OCI-LY3 (cell line): ENCODE results near the gene AP5B1.
A peak's percentile ranks its signal among the peaks of the same experiment; 100 is the strongest.

Source experiments
- H2AFZ ChIP-seq: fragments of 200-600, 300-600 bp; shearing (Covaris generic); 2 replicates; pipeline ENCODE4 v1.6.0; 2014; ENCODE audit warnings: antibody characterized with exemption, low read depth, low read length
- H3K27ac ChIP-seq: fragments of 200-600, 300-600 bp; sonication (generic); 2 replicates; pipeline ENCODE4 v1.5.1; 2014; ENCODE audit warnings: mild to moderate bottlenecking, low read length, moderate library complexity, mixed read lengths
- H3K27me3 ChIP-seq: fragments of 200-600, 300-600 bp; sonication (generic); 2 replicates; pipeline ENCODE4 v1.6.1; 2014; ENCODE audit warnings: low read depth, low read length, mixed read lengths
- H3K36me3 ChIP-seq: fragments of 200-600, 300-600 bp; sonication (generic); replicated peaks from 2 replicates; pipeline ENCODE3; 2014; ENCODE audit warnings: low read depth, low read length, mixed read lengths
- H3K4me1 ChIP-seq: fragments of 300-600, 200-600 bp; sonication (generic); 2 replicates; pipeline ENCODE4 v1.6.1; 2014; ENCODE audit warnings: low read length, mixed read lengths
- H3K4me2 ChIP-seq: fragments of 200-600, 300-600 bp; sonication (generic); 2 replicates; pipeline ENCODE4 v1.6.1; 2014; ENCODE audit warnings: low read length, mixed read lengths
- H3K4me3 ChIP-seq: fragments of 300-600, 200-600 bp; sonication (generic); 2 replicates; pipeline ENCODE4 v1.5.1; 2014; ENCODE audit warnings: antibody characterized with exemption, mild to moderate bottlenecking, low read length, moderate library complexity
- H3K79me2 ChIP-seq: fragments of 300-600, 200-600 bp; shearing (Covaris generic); 2 replicates; pipeline ENCODE4 v1.6.1; 2014; ENCODE audit warnings: mild to moderate bottlenecking, low read length, mixed read lengths
- H3K9ac ChIP-seq: fragments of 300-600, 200-600 bp; shearing (Covaris generic); 2 replicates; pipeline ENCODE4 v1.6.0; 2014; ENCODE audit warnings: mild to moderate bottlenecking, low read length, moderate library complexity
- H3K9me3 ChIP-seq: fragments of 200-600, 300-600 bp; shearing (Covaris generic); 2 replicates; pipeline ENCODE4 v1.6.1; 2014; ENCODE audit warnings: low read length, mixed read lengths; ENCODE audit not compliant: insufficient read depth
- H4K20me1 ChIP-seq: fragments of 200-600, 300-600 bp; sonication (generic); 2 replicates; pipeline ENCODE4 v1.6.1; 2016; ENCODE audit warnings: low read length, mixed read lengths; ENCODE audit not compliant: insufficient read depth
- CTCF ChIP-seq: fragments of 200-600, 300-600 bp; sonication (generic); IDR thresholded peaks from 2 replicates; pipeline ENCODE4 v1.5.1; 2014; ENCODE audit warnings: antibody characterized with exemption, low read length, low read depth
- EZH2phosphoT487 ChIP-seq: fragments of 200-600 bp; shearing (Covaris generic); IDR thresholded peaks from 2 replicates; pipeline ENCODE4 v1.6.1; 2018; ENCODE audit warnings: antibody characterized with exemption, mixed run types, low read depth

Gene AP5B1

GRCh38 chr11:65786008-65786785 lies 5.4 kb upstream of the AP5B1 start:
- Histone ChIP-seq H3K9me3 (no peaks in the 10 kb centered on the region), H3K9ac (no peak overlapping the region), H4K20me1 (no peaks in the 10 kb centered on the region), H3K27me3 (no peaks in the 10 kb centered on the region), H3K4me3 (no peak overlapping the region), H3K4me1 (peaks cover 21% of the 10 kb centered on the region), H3K4me2 (no peak overlapping the region), H3K79me2 (no peaks in the 10 kb centered on the region), H3K27ac (no peak overlapping the region), H3K36me3 (no peaks in the 10 kb centered on the region), H2AFZ (no peak overlapping the region)
- TF ChIP-seq CTCF (no peak), EZH2phosphoT487 (no peak)

- Histone ChIP-seq H3K27me3 (no peaks in the 10 kb centered on the region), H3K36me3 (no peaks in the 10 kb centered on the region), H3K4me1 (peaks cover 19% of the 10 kb centered on the region), H3K9me3 (no peaks in the 10 kb centered on the region), H3K79me2 (peaks cover 1% of the 10 kb centered on the region; the same call in 1 of the 2 replicates), H4K20me1 (no peaks in the 10 kb centered on the region), H3K27ac (no peak overlapping the region), H3K9ac (no peak overlapping the region), H3K4me3 (no peak overlapping the region), H3K4me2 (no peak overlapping the region), H2AFZ (no peak overlapping the region)
- TF ChIP-seq CTCF (no peak), EZH2phosphoT487 (no peak)
These were observed 4.7 kb upstream of the AP5B1 start for GRCh38 chr11:65785319-65786007.

- Histone ChIP-seq H2AFZ (no peak overlapping the region), H3K9ac (no peak overlapping the region), H3K4me1 (peaks cover 23% of the 10 kb centered on the region), H3K27me3 (no peaks in the 10 kb centered on the region), H3K4me3 (no peak overlapping the region), H3K4me2 (peak overlapping the region; percentile 16; the same call in 1 of the 2 replicates), H3K36me3 (peaks cover 12% of the 10 kb centered on the region), H4K20me1 (peaks cover 12% of the 10 kb centered on the region), H3K9me3 (no peaks in the 10 kb centered on the region), H3K79me2 (peaks cover 27% of the 10 kb centered on the region), H3K27ac (no peak overlapping the region)
- TF ChIP-seq EZH2phosphoT487 (no peak), CTCF (no peak)
These were observed 2.0 kb upstream of the AP5B1 start for GRCh38 chr11:65782816-65783228.
